Stimulated activated CD8-positive, alpha-beta memory T cell treated with anti-CD3 and anti-CD28 coated beads, Interleukin-12 subunit alpha, Interleukin-12 subunit beta, amount 100 ng/mL, for 1 hour (primary cell): ENCODE results near the gene ZBED4.

Source experiments
- DNase-seq: peaks from one replicate; pipeline ENCODE4 v3.0.0-alpha.2; 2020; ENCODE audit warnings: low read depth

Gene ZBED4

GRCh38 chr22:49880281-49880680 lies 26.6 kb downstream of the ZBED4 start:
- DNase-seq, result no peak

- DNase-seq, result no peak
Observed at GRCh38 chr22:49881856-49882255, 28.2 kb downstream of the ZBED4 start.

GRCh38 chr22:49882519-49883293 lies 29.1 kb downstream of the ZBED4 start:
- DNase-seq, result no peak

DNA sequence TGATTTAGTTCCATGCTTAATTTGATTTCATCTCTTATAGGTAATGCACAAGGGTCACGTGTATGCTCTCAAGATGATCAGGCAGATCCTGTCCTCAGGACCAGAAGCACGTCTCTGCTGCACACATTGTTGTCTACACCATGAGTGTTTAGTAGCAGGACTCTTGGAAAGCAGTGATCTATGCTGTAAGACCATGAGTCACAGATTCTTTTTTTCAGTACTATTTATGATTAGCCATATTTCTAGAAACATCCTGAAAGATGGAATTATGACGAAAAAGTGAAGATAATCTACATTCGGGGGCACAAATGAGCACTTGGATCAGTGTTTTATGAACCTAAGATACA lies 29.6 kb downstream of the ZBED4 start:
- no peak for DNase-seq

DNA sequence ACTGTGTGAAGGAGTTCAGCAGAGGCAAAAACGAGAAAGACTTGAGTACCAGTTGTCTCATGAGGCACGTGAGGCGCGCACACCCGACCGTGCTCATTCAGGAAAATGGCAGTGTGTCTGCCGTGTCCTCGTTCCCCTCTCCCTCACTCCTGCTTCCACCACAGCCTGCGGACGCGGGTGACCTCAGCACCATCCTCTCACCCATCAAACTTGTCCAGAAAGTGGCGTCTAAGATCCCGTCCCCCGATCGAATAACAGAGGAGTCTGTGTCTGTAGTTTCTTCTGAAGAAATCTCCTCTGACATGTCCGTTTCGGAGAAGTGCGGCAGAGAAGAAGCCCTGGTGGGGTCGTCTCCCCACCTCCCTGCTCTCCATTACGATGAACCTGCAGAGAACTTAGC lies 30.4 kb downstream of the ZBED4 start:
- no peak for DNase-seq

DNA sequence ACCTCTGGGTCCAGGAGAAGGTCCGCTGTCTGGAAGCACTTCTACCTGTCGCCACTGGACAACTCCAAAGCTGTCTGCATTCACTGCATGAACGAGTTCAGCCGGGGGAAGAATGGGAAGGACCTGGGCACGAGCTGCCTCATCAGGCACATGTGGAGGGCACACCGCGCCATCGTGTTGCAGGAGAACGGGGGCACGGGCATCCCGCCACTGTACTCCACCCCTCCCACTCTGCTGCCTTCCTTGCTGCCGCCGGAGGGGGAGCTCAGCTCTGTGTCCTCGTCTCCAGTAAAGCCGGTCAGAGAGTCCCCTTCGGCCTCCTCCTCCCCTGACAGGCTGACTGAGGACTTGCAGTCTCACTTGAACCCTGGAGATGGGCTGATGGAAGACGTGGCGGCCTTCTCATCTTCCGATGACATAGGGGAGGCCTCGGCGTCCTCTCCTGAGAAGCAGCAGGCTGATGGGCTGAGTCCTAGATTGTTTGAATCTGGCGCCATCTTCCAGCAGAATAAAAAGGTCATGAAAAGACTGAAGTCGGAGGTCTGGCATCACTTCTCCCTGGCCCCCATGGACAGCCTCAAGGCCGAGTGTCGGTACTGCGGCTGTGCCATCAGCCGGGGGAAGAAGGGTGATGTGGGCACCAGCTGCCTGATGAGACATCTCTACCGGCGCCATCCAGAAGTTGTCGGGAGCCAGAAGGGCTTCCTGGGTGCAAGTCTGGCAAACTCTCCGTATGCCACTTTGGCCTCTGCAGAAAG lies 31.0 kb downstream of the ZBED4 start:
- no peak for DNase-seq

GRCh38 chr22:49885281-49885680 lies 31.6 kb downstream of the ZBED4 start:
- DNase-seq, result no peak

- DNase-seq, result no peak
Observed at GRCh38 chr22:49885881-49886280, 32.2 kb downstream of the ZBED4 start.

DNA sequence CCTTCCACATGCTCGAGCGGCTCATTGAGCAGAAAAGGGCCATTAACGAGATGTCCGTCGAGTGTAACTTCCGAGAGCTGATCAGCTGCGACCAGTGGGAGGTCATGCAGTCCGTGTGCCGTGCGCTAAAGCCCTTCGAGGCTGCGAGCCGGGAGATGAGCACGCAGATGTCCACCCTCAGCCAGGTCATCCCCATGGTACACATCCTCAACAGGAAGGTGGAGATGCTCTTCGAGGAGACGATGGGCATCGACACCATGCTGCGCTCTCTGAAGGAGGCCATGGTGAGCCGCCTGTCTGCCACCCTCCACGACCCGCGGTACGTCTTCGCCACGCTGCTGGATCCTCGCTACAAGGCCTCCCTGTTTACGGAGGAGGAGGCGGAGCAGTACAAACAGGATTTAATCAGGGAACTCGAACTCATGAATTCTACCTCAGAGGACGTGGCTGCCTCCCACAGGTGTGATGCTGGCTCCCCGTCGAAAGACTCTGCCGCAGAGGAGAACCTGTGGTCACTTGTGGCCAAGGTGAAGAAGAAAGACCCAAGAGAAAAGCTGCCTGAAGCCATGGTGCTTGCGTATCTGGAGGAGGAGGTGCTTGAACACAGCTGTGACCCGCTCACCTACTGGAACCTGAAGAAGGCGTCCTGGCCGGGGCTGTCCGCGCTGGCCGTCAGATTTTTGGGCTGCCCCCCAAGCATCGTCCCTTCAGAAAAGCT lies 32.9 kb downstream of the ZBED4 start:
- DNase-seq, result no peak

GRCh38 chr22:49887064-49887451 lies 33.4 kb downstream of the ZBED4 start:
- DNase-seq, result no peak

- no peak for DNase-seq
Observed at GRCh38 chr22:49887702-49888101, 34.1 kb downstream of the ZBED4 start.

- DNase-seq, result no peak
Observed at GRCh38 chr22:49889071-49889470, 35.4 kb downstream of the ZBED4 start.

DNA sequence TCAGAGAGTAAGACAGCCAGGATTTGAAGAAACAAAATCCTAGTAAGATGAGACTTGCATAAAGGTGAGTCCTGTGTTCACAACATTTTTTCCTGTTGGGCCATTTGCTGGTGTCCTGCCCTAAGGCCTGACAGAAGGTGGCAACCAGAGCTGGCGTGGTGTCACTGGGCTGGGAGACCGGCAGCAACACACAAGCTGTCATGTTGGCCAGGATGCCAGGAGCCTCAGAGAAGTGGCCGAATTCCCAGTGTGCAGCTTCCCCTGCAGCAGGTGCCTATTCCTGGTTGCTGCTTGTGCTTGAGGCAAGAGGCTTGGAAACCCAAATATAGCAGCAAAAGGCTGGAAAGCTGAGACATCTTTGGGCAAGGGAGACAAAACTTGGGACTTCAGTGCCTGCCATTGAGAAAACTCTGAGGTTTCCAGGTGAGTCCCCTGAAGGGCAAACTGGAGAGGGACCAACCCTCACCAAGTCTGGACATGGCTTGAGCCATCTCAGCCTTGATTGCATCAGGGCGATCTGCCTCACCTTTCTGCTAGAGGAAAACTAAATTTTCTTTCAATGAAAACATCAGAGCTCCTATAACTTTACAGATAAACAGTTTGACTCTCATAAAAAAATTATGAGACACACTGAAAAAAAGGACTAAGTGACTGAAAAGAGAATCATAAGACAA lies 38.7 kb downstream of the ZBED4 start:
- no peak for DNase-seq

DNA sequence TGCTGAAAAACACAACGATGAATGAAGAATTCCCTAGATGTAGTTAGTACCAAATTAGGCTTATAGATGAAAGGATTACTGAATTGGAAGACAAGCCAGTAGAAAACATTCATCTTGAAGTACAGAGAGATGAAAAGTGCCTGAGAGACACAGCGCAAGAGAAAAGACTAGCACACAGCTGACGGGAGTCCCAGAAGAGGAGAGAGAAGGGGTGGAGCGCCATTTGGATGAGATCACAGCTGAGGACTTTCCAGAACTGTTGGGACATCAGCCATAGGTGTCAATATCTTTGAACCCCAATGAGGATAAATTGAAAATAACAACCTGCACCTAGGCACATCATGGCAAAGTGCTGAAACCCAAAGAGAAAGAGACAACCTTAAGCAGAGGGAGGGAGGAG lies 39.4 kb downstream of the ZBED4 start:
- DNase-seq, result no peak

DNA sequence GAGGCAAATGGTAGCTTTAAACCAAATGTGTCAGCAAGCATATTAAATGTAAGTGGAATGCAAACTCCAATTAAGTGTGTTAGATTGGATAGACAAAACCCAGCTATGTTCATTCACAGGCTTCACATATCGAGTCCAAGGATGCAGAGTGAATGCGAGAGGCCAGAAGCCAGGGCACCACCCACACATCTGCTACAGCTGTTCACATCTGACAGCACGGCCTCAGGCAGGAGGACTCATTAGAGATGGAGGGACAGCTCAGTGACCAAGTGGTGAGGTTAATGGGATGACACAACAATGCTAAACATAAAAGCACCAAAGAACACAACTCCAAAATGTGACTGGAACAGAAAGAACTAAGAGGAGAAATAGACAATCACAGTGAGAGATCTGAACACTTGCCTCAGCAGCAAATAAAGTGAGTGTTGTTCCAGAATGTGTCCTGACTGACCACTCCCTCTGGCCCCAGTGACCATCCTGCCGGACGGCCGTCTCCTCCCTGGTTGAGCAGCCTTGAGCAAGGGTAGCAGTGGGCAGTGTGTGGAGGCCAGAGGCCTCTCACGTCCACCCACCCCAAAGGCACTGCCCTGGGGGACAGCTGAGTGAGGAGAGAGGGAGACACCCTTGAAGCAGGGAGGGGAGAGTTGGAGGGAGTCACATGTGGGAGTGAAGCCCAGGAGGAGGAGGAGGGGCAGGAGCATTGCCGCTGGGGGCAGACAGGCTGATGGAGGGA lies 40.8 kb downstream of the ZBED4 start:
- DNase-seq, result no peak

DNA sequence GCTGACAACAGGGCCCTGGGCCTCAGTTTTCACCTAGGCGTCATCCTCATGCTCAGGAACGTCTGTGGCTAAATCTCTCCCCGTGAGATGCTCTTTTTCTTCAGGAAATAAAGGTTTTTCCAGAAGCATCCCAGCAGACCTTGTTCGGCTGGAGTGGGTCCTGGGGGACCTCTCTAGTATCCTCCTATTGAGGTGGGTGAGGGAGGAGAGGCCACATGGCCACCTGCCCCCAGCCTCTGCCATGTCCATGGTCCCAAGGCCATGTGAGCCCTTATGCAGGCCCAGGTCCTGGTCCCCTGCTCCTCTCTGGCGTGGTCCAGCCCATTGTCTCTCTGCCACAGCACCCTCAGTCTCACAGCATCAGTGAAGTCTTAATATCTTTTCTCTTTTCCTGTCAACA lies 42.6 kb downstream of the ZBED4 start:
- no peak for DNase-seq

- no peak for DNase-seq
Observed at GRCh38 chr22:49897015-49897684, 43.5 kb downstream of the ZBED4 start.

- no peak for DNase-seq
Observed at GRCh38 chr22:49899530-49899929, 45.9 kb downstream of the ZBED4 start.

DNA sequence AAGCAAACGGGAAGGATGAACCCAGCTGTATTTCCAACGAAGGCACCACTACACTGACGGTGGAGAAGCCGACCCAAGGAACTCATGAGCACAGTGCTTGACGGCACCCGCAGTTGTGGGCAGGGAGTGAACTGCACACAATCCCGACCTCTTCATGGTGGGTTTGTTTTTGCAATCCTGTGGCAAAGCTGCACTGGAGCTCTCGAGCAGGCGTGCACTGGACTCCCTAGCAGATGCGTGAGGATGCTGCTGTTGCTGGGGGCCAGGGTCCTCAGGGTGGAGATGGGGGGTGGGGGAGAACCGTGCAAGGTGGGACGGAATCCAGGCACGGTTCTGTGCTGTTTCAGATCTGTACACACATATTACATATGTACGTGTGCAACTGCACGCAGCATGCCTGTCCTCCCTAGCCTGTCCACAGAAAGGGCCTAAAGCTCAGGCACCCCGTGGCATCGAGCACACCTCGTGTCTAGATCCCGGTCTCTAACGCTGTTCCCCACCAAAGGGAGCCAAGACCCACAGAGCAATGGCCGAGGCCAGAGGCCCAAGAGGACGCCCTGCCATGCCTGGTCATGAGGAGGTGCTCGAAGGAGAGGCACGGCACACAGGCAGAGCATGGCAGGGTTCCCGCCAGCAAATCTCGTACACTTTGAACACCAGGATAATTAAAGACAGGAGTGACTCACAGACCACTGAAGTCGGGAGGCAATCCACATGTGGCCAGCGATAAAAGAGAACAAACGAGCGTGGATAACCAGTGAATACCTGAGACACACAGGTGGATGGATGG lies 47.0 kb downstream of the ZBED4 start:
- DNase-seq, result no peak

DNA sequence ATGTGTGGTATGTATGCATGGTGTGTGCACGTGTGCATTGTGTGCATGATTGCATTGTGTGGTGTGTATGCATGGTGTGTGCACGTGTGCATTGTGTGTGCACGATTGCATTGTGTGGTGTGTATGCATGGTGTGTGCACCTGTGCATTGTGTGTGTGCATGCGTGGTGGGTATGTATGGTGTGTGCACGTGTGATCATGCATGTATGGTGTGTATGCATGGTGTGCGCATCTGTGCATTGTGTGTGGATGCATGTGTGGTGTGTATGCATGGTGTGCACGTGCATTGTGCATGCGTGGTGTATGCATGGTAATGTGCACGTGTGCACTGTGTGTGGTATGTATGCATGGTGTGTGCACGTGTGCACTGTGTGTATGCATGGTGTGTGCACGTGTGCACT lies 47.8 kb downstream of the ZBED4 start:
- no peak for DNase-seq
